ENCODE measurements around the gene TXLNB. TPM values are rescaled to one million over a fixed set of nuclear protein-coding genes. Genes with fewer than 3 reads are reported as not detected.
"Not testable (repeated sequence)": the region's sequence is repeated elsewhere in the genome, so short reads cannot be mapped to it uniquely, and the experiment has no call there.

Gene TXLNB
- total RNA-seq, 1 donor from 2014 or later = 2.4 TPM

DNA sequence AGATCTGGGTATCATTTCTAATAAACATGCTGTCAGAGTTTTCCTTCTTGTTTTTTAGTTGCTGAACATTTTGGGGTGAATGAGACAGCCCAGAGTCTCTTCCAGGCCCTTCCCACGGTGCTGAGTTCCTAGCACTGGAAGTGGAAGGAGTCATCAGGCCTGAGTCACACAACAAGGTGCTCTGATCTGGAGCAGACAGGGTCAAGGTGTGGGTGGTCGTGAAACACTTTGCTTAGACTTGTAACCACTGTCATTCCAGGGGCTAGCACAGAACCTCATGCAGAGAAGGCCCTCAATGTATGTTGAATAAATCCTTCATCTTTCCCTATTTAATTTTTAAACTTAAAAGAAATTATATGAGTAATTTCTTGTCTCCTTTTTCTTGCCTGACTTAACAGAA is 60.6 kb downstream of the TXLNB start:
- H3K27me3 Mint-ChIP-seq = no peaks in the 10 kb centered on the region
- H3K4me1 Mint-ChIP-seq = peaks cover 6% of the 10 kb centered on the region
- no peak overlapping the region for H3K4me3 Mint-ChIP-seq
- DNase-seq (no peak), ATAC-seq (ENCODE audit: low read depth) (no peak)
- CTCF ChIA-PET = interaction anchor here (1.0 to 1.8 kb wide), 3 partner anchors 12 to 138 kb away, joined by 3 to 17 read pairs (median 9); no protein-coding TSS in a partner anchor
- H3K36me3 Mint-ChIP-seq (ENCODE audit: low read depth) = no peaks in the 10 kb centered on the region
- intact Hi-C loops (cut with micrococcal nuclease) = no loop called here
- TF ChIP-seq, protein P1, sequence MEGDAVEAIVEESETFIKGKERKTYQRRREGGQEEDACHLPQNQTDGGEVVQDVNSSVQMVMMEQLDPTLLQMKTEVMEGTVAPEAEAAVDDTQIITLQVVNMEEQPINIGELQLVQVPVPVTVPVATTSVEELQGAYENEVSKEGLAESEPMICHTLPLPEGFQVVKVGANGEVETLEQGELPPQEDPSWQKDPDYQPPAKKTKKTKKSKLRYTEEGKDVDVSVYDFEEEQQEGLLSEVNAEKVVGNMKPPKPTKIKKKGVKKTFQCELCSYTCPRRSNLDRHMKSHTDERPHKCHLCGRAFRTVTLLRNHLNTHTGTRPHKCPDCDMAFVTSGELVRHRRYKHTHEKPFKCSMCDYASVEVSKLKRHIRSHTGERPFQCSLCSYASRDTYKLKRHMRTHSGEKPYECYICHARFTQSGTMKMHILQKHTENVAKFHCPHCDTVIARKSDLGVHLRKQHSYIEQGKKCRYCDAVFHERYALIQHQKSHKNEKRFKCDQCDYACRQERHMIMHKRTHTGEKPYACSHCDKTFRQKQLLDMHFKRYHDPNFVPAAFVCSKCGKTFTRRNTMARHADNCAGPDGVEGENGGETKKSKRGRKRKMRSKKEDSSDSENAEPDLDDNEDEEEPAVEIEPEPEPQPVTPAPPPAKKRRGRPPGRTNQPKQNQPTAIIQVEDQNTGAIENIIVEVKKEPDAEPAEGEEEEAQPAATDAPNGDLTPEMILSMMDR (IDR thresholded peaks at IDR 0.05) = no peak
- peaks cover 7% of the 10 kb centered on the region for H3K9me3 Mint-ChIP-seq
- POLR2A ChIA-PET = interaction anchor here (1.1 kb wide), 1 partner anchor 40 kb away, joined by 4 read pairs; no protein-coding TSS in a partner anchor
- H3K27ac Mint-ChIP-seq = no peak overlapping the region

DNA sequence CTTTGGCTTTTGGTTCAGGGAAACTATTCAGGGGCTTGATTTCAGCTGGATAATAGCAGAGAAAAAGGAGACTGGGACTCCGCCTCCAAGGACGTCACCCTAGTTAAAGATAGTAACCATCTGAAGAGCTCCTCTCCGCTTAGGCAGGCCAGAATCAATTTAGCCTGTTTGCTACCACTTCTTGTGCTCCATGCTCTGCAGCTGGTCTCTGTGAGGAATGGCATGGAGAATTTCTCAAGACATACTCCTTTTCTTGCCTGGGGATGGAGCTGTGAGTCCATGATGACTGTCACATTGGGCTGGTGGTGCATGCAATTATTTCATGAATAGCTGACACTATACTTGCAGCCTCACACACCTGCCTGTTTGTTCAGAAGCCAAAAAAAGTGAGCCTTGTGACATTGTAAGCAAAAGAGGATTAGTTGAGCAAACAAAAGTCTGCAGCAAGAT is 61.4 kb downstream of the TXLNB start:
- intact Hi-C loops (cut with micrococcal nuclease) = loop anchor here (1.0 kb wide), 1 partner anchor 134 kb away; no protein-coding TSS in a partner anchor
- DNase-seq = no peak
- Mint-ChIP-seq H3K4me1 (peaks cover 6% of the 10 kb centered on the region), H3K27me3 (no peaks in the 10 kb centered on the region), H3K9me3 (peaks cover 7% of the 10 kb centered on the region), H3K36me3 (ENCODE audit: low read depth) (no peaks in the 10 kb centered on the region), H3K4me3 (no peak overlapping the region), H3K27ac (no peak overlapping the region)
- ChIA-PET POLR2A (interaction anchor here (1.1 kb wide), 2 partner anchors 40 to 144 kb away, joined by 3 to 4 read pairs; partner anchors contain the start of gene CITED2), CTCF (interaction anchor here (1.0 to 1.8 kb wide), 5 partner anchors 11 to 139 kb away, joined by 3 to 17 read pairs (median 3); no protein-coding TSS in a partner anchor)
- TF ChIP-seq, protein P1 (IDR thresholded peaks at IDR 0.05) = no peak
- ATAC-seq (ENCODE audit: low read depth) = no peak

DNA sequence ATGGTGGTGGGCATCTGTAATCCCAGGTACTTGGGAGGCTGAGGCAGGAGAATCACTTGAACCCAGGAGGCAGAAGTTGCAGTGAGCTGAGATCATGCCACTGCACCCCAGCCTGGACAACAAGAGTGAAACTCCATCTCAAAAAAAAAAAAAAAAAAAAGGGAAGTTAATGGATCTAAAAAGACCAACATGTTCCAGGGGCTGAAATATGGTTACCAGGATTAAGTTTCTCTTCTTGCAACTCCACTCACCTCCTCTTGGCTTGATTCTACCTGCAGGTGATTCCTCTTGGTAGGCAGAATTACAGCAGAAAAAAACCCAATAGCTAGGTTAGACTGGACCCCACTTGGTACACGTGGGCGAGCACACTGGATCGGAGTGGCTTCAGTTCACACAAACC is 63.4 kb downstream of the TXLNB start:
- POLR2A ChIA-PET = interaction anchor here (0.6 kb wide), 1 partner anchor 146 kb away, joined by 6 read pairs; the partner anchor contains the start of gene CITED2
- H3K36me3 Mint-ChIP-seq (ENCODE audit: low read depth); H3K27me3 Mint-ChIP-seq; intact Hi-C loops (cut with micrococcal nuclease); H3K4me3 Mint-ChIP-seq; CTCF ChIA-PET; ATAC-seq (ENCODE audit: low read depth); DNase-seq; H3K4me1 Mint-ChIP-seq; H3K27ac Mint-ChIP-seq; H3K9me3 Mint-ChIP-seq: not testable (repeated sequence)

DNA sequence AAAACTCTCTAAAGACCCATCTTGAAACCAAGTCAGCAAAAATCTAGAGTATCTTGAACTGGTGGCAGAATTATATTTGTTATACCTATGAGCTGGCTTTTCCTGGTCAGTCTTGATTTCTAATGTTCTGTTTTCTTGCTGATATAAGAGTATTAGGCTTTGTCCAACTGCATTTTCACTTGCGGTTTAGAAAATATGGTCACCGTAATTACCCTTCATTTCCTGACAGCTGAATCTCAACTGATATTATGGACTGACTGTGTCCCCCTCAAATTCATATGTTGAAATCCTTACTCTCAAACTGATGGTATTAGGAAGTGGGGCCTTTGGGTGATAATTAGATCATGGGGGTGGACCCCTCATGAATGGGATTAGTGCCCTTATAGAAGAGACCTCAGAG is 72.1 kb downstream of the TXLNB start:
- TF ChIP-seq, protein P1 (IDR thresholded peaks at IDR 0.05) = no peak
- ChIA-PET CTCF (interaction anchor here (0.6 to 6.5 kb wide), 48 partner anchors 11 to 703 kb away, joined by 3 to 220 read pairs (median 4); partner anchors contain the start of genes CITED2 and TXLNB), POLR2A (interaction anchor here (0.8 to 2.6 kb wide), 9 partner anchors 31 to 190 kb away, joined by 3 to 13 read pairs (median 4); partner anchors contain the start of gene CITED2)
- peak overlapping the region; percentile 73 for H3K27ac Mint-ChIP-seq
- peaks cover 2% of the 10 kb centered on the region for H3K9me3 Mint-ChIP-seq
- no peaks in the 10 kb centered on the region for H3K36me3 Mint-ChIP-seq (ENCODE audit: low read depth)
- intact Hi-C loops (cut with micrococcal nuclease) = loop anchor here (1.0 to 5.0 kb wide), 11 partner anchors 31 to 1102 kb away; partner anchors contain the start of gene TXLNB
- ATAC-seq (ENCODE audit: low read depth) (no peak), DNase-seq (no peak)
- no peaks in the 10 kb centered on the region for H3K27me3 Mint-ChIP-seq
- H3K4me3 Mint-ChIP-seq = peak overlapping the region; percentile 24
- peaks cover 12% of the 10 kb centered on the region for H3K4me1 Mint-ChIP-seq

DNA sequence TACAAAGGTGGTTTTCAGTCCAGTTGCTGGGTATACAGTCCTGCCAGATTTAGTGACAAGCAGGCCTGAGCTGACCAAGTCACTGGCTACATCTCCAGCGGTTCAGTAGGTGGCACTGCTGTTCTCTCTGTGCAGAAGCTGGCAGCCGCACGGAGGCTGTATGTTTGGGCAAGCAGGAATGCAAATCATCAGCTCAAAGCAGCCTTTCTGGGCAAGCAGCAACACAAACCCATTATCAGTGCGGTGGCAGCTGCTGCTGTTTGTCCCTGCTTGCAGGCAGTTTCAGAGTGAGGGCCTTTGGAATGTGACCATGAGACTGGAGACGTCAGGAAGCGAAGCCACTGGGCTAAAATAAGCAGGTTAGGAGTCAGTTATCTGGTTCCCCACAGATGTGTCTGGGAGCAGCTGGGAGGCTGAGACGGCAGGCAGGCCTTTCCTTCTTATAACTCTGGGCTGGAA is 72.5 kb downstream of the TXLNB start:
- TF ChIP-seq, protein P1 (IDR thresholded peaks at IDR 0.05) = no peak
- POLR2A ChIA-PET = interaction anchor here (0.6 to 2.6 kb wide), 11 partner anchors 31 to 1131 kb away, joined by 3 to 13 read pairs (median 4); partner anchors contain the start of gene CITED2
- DNase-seq (peak; percentile 52), ATAC-seq (ENCODE audit: low read depth) (peak; percentile 100)
- peaks cover 12% of the 10 kb centered on the region for H3K4me1 Mint-ChIP-seq
- H3K36me3 Mint-ChIP-seq (ENCODE audit: low read depth) = no peaks in the 10 kb centered on the region
- H3K27me3 Mint-ChIP-seq = no peaks in the 10 kb centered on the region
- CTCF ChIA-PET = interaction anchor here (0.6 to 6.5 kb wide), 49 partner anchors 10 to 704 kb away, joined by 3 to 220 read pairs (median 4); partner anchors contain the start of genes CITED2 and TXLNB
- H3K9me3 Mint-ChIP-seq = peaks cover 2% of the 10 kb centered on the region
- peak overlapping the region; percentile 73 for H3K27ac Mint-ChIP-seq
- intact Hi-C loops (cut with micrococcal nuclease) = loop anchor here (1.0 to 5.0 kb wide), 11 partner anchors 31 to 1102 kb away; partner anchors contain the start of gene TXLNB
- H3K4me3 Mint-ChIP-seq = peak overlapping the region; percentile 24

DNA sequence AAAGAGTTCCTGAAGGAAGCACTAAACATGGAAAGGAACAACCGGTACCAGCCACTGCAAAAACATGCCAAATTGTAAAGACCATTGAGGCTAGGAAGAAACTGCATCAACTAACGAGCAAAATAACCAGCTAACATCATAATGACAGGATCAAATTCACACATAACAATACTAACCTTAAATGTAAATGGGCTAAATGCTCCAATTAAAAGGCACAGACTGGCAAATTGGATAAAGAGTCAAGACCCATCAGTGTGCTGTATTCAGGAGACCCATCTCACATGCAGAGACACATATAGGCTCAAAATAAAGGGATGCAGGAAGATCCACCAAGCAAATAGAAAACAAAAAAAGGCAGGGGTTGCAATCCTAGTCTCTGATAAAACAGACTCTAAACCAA is 79.3 kb downstream of the TXLNB start:
- DNase-seq; CTCF ChIA-PET; H3K27me3 Mint-ChIP-seq; H3K4me3 Mint-ChIP-seq; POLR2A ChIA-PET; ATAC-seq (ENCODE audit: low read depth); H3K4me1 Mint-ChIP-seq; H3K27ac Mint-ChIP-seq; intact Hi-C loops (cut with micrococcal nuclease); H3K36me3 Mint-ChIP-seq (ENCODE audit: low read depth): not testable (repeated sequence)
- peaks cover 21% of the 10 kb centered on the region for H3K9me3 Mint-ChIP-seq

DNA sequence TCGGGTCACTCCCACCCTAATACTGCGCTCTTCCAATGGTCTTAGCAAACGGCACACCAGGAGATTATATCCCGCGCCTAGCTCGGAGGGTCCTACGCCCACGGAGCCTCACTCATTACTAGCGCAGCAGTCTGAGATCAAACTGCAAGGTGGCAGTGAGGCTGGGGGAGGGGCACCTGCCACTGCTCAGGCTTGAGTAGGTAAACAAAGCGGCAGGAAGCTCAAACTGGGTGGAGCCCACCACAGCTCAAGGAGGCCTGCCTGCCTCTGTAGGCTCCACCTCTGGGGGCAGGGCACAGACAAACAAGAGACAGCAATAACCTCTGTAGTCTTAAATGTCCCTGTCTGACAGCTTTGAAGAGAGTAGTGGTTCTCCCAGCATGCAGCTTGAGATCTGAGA is 81.0 kb downstream of the TXLNB start:
- ATAC-seq (ENCODE audit: low read depth); intact Hi-C loops (cut with micrococcal nuclease); POLR2A ChIA-PET; CTCF ChIA-PET; H3K27me3 Mint-ChIP-seq; H3K4me3 Mint-ChIP-seq; H3K27ac Mint-ChIP-seq; DNase-seq; H3K36me3 Mint-ChIP-seq (ENCODE audit: low read depth); H3K4me1 Mint-ChIP-seq: not testable (repeated sequence)
- peaks cover 26% of the 10 kb centered on the region for H3K9me3 Mint-ChIP-seq

Data from activated B cell treated with CpG ODN at 0.5 μM for 24 hours (primary cell).